Measurements from ENCODE around the gene TIMP2.
"Not testable (repeated sequence)": the region's sequence is repeated elsewhere in the genome, so short reads cannot be mapped to it uniquely, and the experiment has no call there.

TIMP2 gene

DNA sequence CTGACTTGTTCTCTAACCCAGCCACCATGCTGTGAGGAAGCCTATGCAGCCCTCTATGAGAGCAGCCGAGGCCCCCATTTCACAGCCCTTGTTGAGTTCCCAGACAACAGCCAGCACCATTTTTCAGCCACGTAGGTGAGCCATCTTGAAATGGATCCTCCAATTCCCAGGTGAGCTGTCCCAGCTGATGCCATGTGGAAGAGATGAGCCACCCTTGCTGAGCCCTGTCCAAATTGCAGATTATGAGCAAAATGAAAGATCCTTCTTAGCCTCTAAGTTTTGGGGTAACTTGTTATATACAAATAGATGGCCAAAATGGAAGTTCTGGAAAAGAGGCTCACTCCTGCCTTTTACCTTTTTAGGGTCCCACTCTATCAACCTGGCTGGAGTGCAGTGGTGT, 25.7 kb upstream of the TIMP2 start:
- no peak for DNase-seq (ENCODE audit: low read depth)
- TF ChIP-seq, protein P1, sequence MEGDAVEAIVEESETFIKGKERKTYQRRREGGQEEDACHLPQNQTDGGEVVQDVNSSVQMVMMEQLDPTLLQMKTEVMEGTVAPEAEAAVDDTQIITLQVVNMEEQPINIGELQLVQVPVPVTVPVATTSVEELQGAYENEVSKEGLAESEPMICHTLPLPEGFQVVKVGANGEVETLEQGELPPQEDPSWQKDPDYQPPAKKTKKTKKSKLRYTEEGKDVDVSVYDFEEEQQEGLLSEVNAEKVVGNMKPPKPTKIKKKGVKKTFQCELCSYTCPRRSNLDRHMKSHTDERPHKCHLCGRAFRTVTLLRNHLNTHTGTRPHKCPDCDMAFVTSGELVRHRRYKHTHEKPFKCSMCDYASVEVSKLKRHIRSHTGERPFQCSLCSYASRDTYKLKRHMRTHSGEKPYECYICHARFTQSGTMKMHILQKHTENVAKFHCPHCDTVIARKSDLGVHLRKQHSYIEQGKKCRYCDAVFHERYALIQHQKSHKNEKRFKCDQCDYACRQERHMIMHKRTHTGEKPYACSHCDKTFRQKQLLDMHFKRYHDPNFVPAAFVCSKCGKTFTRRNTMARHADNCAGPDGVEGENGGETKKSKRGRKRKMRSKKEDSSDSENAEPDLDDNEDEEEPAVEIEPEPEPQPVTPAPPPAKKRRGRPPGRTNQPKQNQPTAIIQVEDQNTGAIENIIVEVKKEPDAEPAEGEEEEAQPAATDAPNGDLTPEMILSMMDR (IDR thresholded peaks at IDR 0.05; ENCODE audit: low read depth, low read length, missing control alignments), result no peak
- in situ Hi-C loops (cut with HindIII; ENCODE audit: low sequenced_read_pairs), result no loop called here
- H3K4me3 ChIP-seq (ENCODE audit: low read depth, low read length), result no peak overlapping the region

DNA sequence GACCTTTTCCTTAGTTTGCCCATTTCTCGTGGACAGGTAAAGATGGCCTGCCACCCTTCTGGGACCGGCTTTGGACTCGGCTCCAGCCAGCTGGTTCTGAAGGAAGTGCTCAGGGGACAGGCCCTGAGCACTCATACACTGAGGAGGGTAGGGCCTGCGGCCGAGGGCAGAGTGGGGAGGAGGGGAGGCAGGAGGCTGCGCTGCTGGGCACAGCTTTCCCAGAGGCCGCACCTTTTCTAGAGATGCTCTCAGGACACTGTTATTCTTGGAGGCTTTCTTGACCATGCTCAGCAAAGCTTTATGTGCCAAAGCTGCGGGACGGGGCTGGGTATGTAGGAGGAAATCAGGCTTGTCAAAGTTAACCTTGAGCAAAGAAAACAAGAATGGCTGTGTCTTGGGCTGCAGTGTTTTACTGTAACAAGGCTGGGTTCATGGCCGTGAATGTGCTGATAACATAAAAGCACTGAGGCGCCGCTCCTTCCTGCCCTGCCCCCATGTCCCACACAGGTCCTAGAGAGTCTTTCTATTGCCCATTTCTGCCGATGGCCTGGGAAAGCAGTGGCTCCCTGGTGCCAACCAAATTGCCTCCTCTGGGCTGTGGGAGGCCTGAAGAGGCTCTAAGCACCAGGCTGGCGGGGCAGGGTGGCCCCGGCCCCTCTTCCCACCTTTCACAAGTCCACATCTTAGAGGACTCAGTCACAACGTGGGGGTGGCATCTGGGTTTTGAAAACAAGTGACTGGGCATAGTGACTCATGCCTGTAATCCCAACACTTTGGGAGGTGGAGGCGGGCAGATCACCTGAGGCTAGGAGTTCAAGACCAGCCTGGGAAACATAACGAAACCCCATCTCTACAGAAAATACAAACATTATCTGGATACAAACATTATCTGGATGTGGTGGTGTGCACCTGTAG, 22.3 kb upstream of the TIMP2 start:
- DNase-seq (ENCODE audit: low read depth), result no peak
- no peak overlapping the region for H3K4me3 ChIP-seq (ENCODE audit: low read depth, low read length)
- TF ChIP-seq, protein P1 (IDR thresholded peaks at IDR 0.05; ENCODE audit: low read depth, low read length, missing control alignments), result no peak
- in situ Hi-C loops (cut with HindIII; ENCODE audit: low sequenced_read_pairs), result loop anchor here (5.0 kb wide), 1 partner anchor 110 kb away; no protein-coding TSS in a partner anchor

DNA sequence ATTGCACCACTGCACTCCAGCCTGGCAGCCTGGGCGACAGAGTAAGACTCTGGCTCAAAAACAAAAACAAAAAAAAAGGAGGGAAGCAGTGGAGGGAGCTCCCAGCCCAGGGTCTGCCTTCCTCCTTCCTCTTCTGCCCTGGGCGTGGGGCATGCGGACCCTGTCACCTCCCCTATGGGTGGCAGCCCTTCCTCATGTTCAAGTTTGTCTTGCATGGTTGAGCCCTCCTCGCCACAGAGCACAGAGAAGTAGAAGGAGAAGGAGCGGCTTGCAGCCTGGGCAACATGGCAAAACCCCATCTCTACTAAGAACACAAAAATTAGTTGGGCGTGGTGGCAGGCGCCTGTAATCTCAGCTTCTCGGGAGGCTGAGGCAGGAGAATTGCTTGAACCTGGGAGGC, 21.4 kb upstream of the TIMP2 start:
- no peak for DNase-seq (ENCODE audit: low read depth)
- TF ChIP-seq, protein P1 (IDR thresholded peaks at IDR 0.05; ENCODE audit: low read depth, low read length, missing control alignments), result no peak
- no peak overlapping the region for H3K4me3 ChIP-seq (ENCODE audit: low read depth, low read length)
- in situ Hi-C loops (cut with HindIII; ENCODE audit: low sequenced_read_pairs), result loop anchor here (5.0 kb wide), 1 partner anchor 109 kb away; no protein-coding TSS in a partner anchor

DNA sequence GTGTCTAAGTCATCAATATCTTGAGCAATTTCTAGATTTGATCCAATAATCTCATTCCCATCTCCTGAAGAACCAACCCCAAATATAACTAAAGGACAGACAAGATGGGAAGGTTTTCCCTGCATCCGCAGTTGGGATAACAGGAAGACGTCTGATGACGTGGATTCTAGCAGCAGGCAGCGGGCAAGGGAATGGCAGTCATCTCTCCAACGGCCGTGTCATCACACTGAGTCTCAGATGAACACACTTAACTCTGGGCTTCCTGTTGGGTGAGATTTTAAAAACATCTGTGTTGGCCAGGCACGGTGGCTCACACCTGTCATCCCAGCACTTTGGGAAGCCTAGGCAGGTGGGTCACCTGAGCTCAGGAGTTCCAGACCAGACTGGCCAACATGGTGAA, 20.9 kb upstream of the TIMP2 start:
- no peak overlapping the region for H3K4me3 ChIP-seq (ENCODE audit: low read depth, low read length)
- in situ Hi-C loops (cut with HindIII; ENCODE audit: low sequenced_read_pairs), result loop anchor here (5.0 kb wide), 1 partner anchor 109 kb away; no protein-coding TSS in a partner anchor
- TF ChIP-seq, protein P1 (IDR thresholded peaks at IDR 0.05; ENCODE audit: low read depth, low read length, missing control alignments), result no peak
- no peak for DNase-seq (ENCODE audit: low read depth)

DNA sequence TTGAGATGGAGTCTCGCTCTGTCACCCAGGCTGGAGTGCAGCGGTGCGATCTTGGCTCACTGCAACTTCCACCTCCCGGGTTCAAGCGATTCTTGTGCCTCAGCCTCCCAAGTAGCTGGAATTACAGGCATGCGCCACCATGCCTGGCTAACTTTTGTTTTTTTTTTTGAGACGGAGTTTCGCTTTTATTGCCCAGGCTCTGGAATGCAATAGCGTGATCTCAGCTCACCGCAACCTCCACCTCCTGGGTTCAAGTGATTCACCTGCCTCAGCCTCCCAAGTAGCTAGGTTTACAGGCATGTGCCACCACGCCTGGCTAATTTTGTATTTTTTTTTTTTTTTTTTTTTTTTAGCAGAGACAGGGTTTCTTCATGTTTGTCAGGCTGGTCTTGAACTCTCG, 20.3 kb upstream of the TIMP2 start:
- not testable (repeated sequence) for H3K4me3 ChIP-seq (ENCODE audit: low read depth, low read length); DNase-seq (ENCODE audit: low read depth)
- in situ Hi-C loops (cut with HindIII; ENCODE audit: low sequenced_read_pairs), result loop anchor here (5.0 kb wide), 1 partner anchor 108 kb away; no protein-coding TSS in a partner anchor

DNA sequence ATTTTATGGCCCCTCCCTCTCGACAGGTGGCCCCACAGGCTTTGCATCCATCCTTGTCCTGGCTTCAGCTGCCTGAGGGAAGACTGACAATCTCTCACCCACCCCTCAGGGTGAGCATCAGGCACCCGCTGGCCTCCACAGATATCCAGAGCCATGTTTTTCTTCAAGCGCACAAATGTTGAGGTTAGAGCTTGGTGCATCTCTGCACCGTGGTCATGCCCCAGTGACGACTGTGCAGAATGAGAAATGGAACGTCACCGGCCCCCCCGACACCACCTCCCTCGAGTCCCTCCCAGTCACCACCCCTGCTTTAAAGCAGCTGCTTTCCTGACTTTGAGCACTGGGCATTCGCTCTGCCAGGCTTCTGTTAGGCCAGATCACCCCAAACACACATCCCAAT, 19.8 kb upstream of the TIMP2 start:
- no peak overlapping the region for H3K4me3 ChIP-seq (ENCODE audit: low read depth, low read length)
- no peak for DNase-seq (ENCODE audit: low read depth)
- in situ Hi-C loops (cut with HindIII; ENCODE audit: low sequenced_read_pairs), result loop anchor here (5.0 kb wide), 1 partner anchor 108 kb away; no protein-coding TSS in a partner anchor
- TF ChIP-seq, protein P1 (IDR thresholded peaks at IDR 0.05; ENCODE audit: low read depth, low read length, missing control alignments), result no peak

DNA sequence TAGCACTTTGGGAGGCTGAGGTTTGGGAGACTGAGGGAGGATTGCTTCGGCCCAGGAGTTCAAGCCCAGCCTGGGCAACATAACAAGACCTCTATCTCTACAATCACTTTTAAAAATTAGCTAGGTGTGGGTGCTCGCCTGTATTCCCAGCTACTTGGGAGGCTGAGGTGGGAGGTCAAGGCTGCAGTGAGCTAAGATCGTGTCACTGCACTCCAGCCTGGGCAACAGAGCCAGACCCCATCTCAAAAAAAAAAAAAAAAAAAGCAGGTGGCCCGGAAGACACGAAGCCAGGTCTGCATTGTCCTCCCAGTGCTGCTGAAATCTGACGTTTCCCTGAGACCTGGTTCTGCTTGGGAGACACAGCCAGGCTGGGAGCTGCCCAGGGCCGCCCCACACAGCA, 18.8 kb upstream of the TIMP2 start:
- no peak overlapping the region for H3K4me3 ChIP-seq (ENCODE audit: low read depth, low read length)
- TF ChIP-seq, protein P1 (IDR thresholded peaks at IDR 0.05; ENCODE audit: low read depth, low read length, missing control alignments), result no peak
- DNase-seq (ENCODE audit: low read depth), result no peak
- in situ Hi-C loops (cut with HindIII; ENCODE audit: low sequenced_read_pairs), result no loop called here
